ENCODE measurements around the gene SKIC3. TPM values are rescaled to one million over a fixed set of nuclear protein-coding genes. Genes with fewer than 3 reads are reported as not detected.

Gene SKIC3
- total and polyA plus RNA-seq, 8 donors, result 12.5 to 181 (median 43.4) TPM

GRCh38 chr5:95519151-95519550 is 35.6 kb downstream of the SKIC3 start:
- Histone ChIP-seq H3K4me3 (no peak overlapping the region), H3K4me1 (no peaks in the 10 kb centered on the region), H3K27ac (no peak overlapping the region), H3K9me3 (no peaks in the 10 kb centered on the region), H3K27me3 (no peaks in the 10 kb centered on the region), H3K36me3 (peaks cover 14 to 98% (median 96%) of the 10 kb centered on the region in 4 donors)
- no peak for DNase-seq
- intact Hi-C loops (cut with DNase I; ENCODE audit: low total_unique reads), result no loop called here
- TF ChIP-seq, protein P1, sequence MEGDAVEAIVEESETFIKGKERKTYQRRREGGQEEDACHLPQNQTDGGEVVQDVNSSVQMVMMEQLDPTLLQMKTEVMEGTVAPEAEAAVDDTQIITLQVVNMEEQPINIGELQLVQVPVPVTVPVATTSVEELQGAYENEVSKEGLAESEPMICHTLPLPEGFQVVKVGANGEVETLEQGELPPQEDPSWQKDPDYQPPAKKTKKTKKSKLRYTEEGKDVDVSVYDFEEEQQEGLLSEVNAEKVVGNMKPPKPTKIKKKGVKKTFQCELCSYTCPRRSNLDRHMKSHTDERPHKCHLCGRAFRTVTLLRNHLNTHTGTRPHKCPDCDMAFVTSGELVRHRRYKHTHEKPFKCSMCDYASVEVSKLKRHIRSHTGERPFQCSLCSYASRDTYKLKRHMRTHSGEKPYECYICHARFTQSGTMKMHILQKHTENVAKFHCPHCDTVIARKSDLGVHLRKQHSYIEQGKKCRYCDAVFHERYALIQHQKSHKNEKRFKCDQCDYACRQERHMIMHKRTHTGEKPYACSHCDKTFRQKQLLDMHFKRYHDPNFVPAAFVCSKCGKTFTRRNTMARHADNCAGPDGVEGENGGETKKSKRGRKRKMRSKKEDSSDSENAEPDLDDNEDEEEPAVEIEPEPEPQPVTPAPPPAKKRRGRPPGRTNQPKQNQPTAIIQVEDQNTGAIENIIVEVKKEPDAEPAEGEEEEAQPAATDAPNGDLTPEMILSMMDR (IDR thresholded peaks at IDR 0.05), result no peak
- no peak for TF ChIP-seq POLR2AphosphoS5 (IDR thresholded peaks at IDR 0.05)
- no peak for TF ChIP-seq POLR2A (IDR thresholded peaks at IDR 0.05)
- no peak for TF ChIP-seq EP300 (IDR thresholded peaks at IDR 0.05)
- 78 to 94% (median 86%) methylated on average over 1 of the region's 1 CpG for WGBS, 5 donors

- intact Hi-C loops (cut with DNase I; ENCODE audit: low total_unique reads), result no loop called here
- Histone ChIP-seq H3K27me3 (no peaks in the 10 kb centered on the region), H3K4me1 (no peaks in the 10 kb centered on the region), H3K9me3 (no peaks in the 10 kb centered on the region), H3K4me3 (no peak overlapping the region), H3K36me3 (peaks cover 22 to 99% (median 97%) of the 10 kb centered on the region in 4 donors), H3K27ac (no peak overlapping the region)
- DNase-seq, result no peak
- TF ChIP-seq POLR2A (IDR thresholded peaks at IDR 0.05), result no peak
- TF ChIP-seq, protein P1 (IDR thresholded peaks at IDR 0.05), result no peak
- TF ChIP-seq EP300 (IDR thresholded peaks at IDR 0.05), result no peak
- no peak for TF ChIP-seq POLR2AphosphoS5 (IDR thresholded peaks at IDR 0.05)
- 96 to 100% (median 98%) methylated on average over 2 of the region's 2 CpGs for WGBS, 5 donors
Observed at GRCh38 chr5:95518417-95518816, 36.4 kb downstream of the SKIC3 start.

- Histone ChIP-seq H3K27me3 (no peaks in the 10 kb centered on the region), H3K4me3 (no peak overlapping the region), H3K27ac (no peak overlapping the region), H3K36me3 (peaks cover 45 to 99% (median 99%) of the 10 kb centered on the region in 4 donors), H3K4me1 (no peaks in the 10 kb centered on the region), H3K9me3 (no peaks in the 10 kb centered on the region)
- intact Hi-C loops (cut with DNase I; ENCODE audit: low total_unique reads), result no loop called here
- DNase-seq, result no peak
- TF ChIP-seq, protein P1 (IDR thresholded peaks at IDR 0.05), result no peak
- no peak for TF ChIP-seq EP300 (IDR thresholded peaks at IDR 0.05)
- no peak for TF ChIP-seq POLR2AphosphoS5 (IDR thresholded peaks at IDR 0.05)
- TF ChIP-seq POLR2A (IDR thresholded peaks at IDR 0.05), result no peak
- 83 to 90% (median 87%) methylated on average over 1 of the region's 1 CpG for WGBS, 5 donors
Observed at GRCh38 chr5:95511606-95512005, 43.2 kb downstream of the SKIC3 start.

DNA sequence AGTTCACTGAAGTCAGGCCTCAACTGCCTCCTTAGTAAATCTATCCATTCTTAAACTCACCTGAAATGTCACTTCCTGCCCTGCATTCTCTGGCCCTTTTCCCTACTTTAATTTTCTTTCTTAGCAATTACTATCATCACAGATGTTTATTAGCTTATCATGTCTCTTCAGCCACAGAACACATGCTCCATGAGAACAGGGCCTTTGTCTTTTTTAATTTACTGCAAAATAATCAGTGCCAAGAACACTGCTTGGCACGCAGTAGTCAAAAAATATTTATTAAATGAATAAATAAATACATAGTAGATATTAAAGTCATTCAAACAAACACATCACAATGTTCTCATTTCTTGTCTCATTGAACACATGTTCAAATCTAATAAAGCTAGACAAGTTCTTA is 46.2 kb downstream of the SKIC3 start:
- TF ChIP-seq POLR2AphosphoS5 (IDR thresholded peaks at IDR 0.05), result no peak
- no peak for TF ChIP-seq EP300 (IDR thresholded peaks at IDR 0.05)
- TF ChIP-seq POLR2A (IDR thresholded peaks at IDR 0.05), result no peak
- TF ChIP-seq, protein P1 (IDR thresholded peaks at IDR 0.05), result no peak
- Histone ChIP-seq H3K9me3 (no peaks in the 10 kb centered on the region), H3K36me3 (peaks cover 35 to 99% (median 97%) of the 10 kb centered on the region in 4 donors), H3K27me3 (no peaks in the 10 kb centered on the region), H3K4me1 (no peaks in the 10 kb centered on the region), H3K27ac (no peak overlapping the region), H3K4me3 (no peak overlapping the region)
- intact Hi-C loops (cut with DNase I; ENCODE audit: low total_unique reads), result no loop called here
- no peak for DNase-seq
- 37 to 58% (median 44%) methylated on average over 1 of the region's 1 CpG for WGBS, 5 donors

Small RNA genes lying within 50 kb of the gene (small RNA-seq; reads per million reads assigned to genes)
- gene RNU6-308P, result 0 reads per million in 4 donors

Other genes with a start within 250 kb of the SKIC3 start
- gene FAM81B, start 163.6 kb downstream of the SKIC3 start, total RNA-seq, result not detected
- gene FAM81B, start 163.6 kb downstream of the SKIC3 start, polyA plus RNA-seq, result under 1 TPM in 1 of 3 donors, not detected in 2; 0.48 TPM
- gene ARSK, start 124 bp upstream of the SKIC3 start, total RNA-seq, result 10 to 100 TPM in 2 of 5 donors, 1 to 10 TPM in 2, not detected in 1; 4.3 to 68.3 (median 8.0) TPM
- gene ARSK, start 124 bp upstream of the SKIC3 start, polyA plus RNA-seq, result 1 to 10 TPM; 2.9 to 6.1 (median 3.8) TPM
- under 1 TPM in 2 of 5 donors, not detected in 3; 0.18 to 0.89 TPM for gene GPR150, start 65.1 kb upstream of the SKIC3 start, total RNA-seq
- gene GPR150, start 65.1 kb upstream of the SKIC3 start, polyA plus RNA-seq, result 1 to 10 TPM in 1 of 3 donors, under 1 TPM in 2; 0.44 to 1.0 (median 0.76) TPM
- 1 to 10 TPM in 1 of 5 donors, not detected in 4; 2.0 TPM for gene RFESD, start 91.8 kb upstream of the SKIC3 start, total RNA-seq
- 1 to 10 TPM; 1.7 to 3.2 (median 2.0) TPM for gene RFESD, start 91.8 kb upstream of the SKIC3 start, polyA plus RNA-seq
- under 1 TPM in 1 of 5 donors, not detected in 4; 0.55 TPM for gene SPATA9, start 128.0 kb upstream of the SKIC3 start, total RNA-seq
- gene SPATA9, start 128.0 kb upstream of the SKIC3 start, polyA plus RNA-seq, result under 1 TPM in 1 of 3 donors, not detected in 2; 0.35 TPM
- 100 to 1,000 TPM in 4 of 5 donors, 10 to 100 TPM in 1; 66.7 to 730 (median 151) TPM for gene RHOBTB3, start 176.4 kb upstream of the SKIC3 start, total RNA-seq
- 10 to 100 TPM; 13.7 to 28.4 (median 26.5) TPM for gene RHOBTB3, start 176.4 kb upstream of the SKIC3 start, polyA plus RNA-seq

All from stomach (tissue), 9 donors.